Measurements from ENCODE around the gene MAPK1.
A peak's percentile ranks its signal among the peaks of the same experiment; 100 is the strongest.
"Not testable (repeated sequence)": the region's sequence is repeated elsewhere in the genome, so short reads cannot be mapped to it uniquely, and the experiment has no call there.

The MAPK1 gene

DNA sequence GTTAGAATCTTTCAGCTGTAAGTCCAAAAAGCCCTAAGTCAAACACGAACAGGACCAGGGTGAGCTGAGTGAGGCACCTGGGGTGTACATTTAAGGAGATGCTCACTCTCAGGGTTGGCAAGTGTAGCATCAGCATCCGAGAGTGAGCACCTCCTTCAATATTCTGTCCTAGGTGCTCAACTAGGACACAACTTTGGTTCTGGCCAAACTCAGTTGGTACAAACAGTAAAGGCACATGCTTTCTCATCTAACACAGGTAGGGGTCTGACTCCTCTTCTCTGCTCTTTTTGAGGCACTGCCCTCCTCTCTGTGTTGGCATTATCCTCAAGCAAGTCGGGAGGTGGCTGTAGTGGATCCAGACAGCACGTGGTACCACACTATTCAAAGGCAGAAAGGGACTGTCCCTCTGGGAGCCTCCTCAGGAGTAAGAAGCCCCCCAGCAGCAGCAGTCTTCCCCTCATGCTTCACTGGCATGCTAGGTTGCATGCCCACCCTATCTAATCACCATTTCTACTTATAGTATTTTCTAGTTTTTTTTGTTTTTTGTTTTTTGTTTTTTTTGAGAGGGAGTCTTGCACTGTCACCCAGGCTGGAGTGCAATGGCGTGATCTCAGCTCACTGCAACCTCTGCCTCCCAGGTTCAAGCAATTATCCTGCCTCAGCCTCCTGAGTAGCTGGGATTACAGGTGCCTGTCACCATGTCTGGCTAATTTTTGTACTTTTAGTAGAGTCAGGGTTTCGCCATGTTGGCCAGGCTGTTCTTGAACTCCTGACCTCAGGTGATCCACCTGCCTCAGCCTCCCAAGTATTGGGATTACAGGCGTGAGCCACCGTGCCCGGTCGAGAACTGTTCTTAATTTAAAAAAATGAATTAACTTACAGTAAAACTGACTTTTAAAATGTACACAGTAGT lies 14.7 kb upstream of the MAPK1 start:
- Histone ChIP-seq H3K9me3 (ENCODE audit: insufficient read depth, low read length) (no peaks in the 10 kb centered on the region), H3K4me1 (ENCODE audit: insufficient read depth, insufficient read length) (no peaks in the 10 kb centered on the region), H3K9ac (ENCODE audit: insufficient read length, low read depth) (no peak overlapping the region), H3K4me3 (ENCODE audit: insufficient read length, low read depth) (no peak overlapping the region), H3K36me3 (ENCODE audit: insufficient read depth, insufficient read length, low read length) (no peaks in the 10 kb centered on the region), H3K27me3 (ENCODE audit: insufficient read depth, insufficient read length) (no peaks in the 10 kb centered on the region)
- TF ChIP-seq ZNF274 (IDR thresholded peaks at IDR 0.05; ENCODE audit: low read depth, low read length) (no peak), SUZ12 (IDR thresholded peaks at IDR 0.05; ENCODE audit: extremely low read depth, insufficient read depth, insufficient read length) (no peak), YY1 (IDR thresholded peaks at IDR 0.05; ENCODE audit: insufficient read depth, insufficient read length) (no peak)
- no peak for DNase-seq (ENCODE audit: low read depth, low spot score)

DNA sequence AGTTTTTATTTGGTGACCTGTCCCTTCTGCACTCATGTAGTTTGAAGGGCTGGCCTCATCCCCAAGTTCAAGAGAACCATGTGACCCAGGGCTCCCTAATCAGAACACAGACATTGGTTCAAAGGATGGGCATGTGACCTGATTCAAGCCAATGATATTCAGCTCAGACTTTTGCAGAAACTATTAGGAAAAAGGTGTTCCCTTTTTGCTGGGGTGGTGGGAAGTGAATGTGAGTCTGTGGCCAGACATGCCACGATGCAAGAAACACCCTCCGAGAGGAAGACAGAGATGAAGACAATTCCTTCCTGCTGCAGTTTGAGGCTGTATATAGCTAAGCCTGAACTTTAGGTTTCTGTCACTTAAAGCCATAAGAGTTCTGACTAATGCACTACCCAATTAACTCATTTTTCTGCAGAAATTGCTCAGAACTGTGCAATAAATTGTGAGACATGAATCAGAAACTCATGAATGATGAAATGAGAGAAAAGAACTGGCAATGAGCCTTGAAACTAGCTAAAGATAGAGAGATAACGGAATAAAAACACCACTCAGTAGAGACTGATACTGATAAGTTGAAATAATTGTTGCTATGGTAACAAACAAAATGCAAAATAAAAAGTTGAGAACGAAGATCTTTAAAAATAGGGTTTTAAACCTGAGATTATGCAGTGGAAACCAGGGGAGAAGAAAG lies 9.2 kb upstream of the MAPK1 start:
- DNase-seq (ENCODE audit: low read depth, low spot score) = no peak
- Histone ChIP-seq H3K4me1 (ENCODE audit: insufficient read depth, insufficient read length) (no peaks in the 10 kb centered on the region), H3K9ac (ENCODE audit: insufficient read length, low read depth) (no peak overlapping the region), H3K27me3 (ENCODE audit: insufficient read depth, insufficient read length) (no peaks in the 10 kb centered on the region), H3K9me3 (ENCODE audit: insufficient read depth, low read length) (no peaks in the 10 kb centered on the region), H3K4me3 (ENCODE audit: insufficient read length, low read depth) (no peak overlapping the region), H3K36me3 (ENCODE audit: insufficient read depth, insufficient read length, low read length) (no peaks in the 10 kb centered on the region)
- TF ChIP-seq ZNF274 (IDR thresholded peaks at IDR 0.05; ENCODE audit: low read depth, low read length) = no peak
- no peak for TF ChIP-seq SUZ12 (IDR thresholded peaks at IDR 0.05; ENCODE audit: extremely low read depth, insufficient read depth, insufficient read length)
- TF ChIP-seq YY1 (IDR thresholded peaks at IDR 0.05; ENCODE audit: insufficient read depth, insufficient read length) = no peak

DNA sequence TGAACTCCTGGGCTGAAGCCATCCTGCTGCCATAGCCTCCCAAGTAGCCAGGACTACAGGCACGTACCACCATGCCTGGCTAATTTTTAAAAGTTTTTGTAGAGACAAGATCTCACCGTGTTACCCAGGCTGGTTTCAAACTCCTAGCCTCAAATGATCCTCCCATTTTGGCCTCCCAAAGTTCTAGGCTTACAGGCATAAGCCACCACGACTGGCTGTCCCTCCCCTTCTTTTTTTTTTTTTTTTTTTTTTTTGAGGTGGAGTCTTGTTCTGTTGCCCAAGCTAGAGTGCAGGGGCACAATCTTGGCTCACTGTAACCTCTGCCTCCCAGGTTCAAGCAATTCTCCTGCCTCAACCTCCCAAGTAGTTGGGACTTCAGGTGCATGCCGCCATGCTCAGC lies 7.5 kb upstream of the MAPK1 start:
- H3K4me1 ChIP-seq (ENCODE audit: insufficient read depth, insufficient read length); H3K9ac ChIP-seq (ENCODE audit: insufficient read length, low read depth); DNase-seq (ENCODE audit: low read depth, low spot score); H3K27me3 ChIP-seq (ENCODE audit: insufficient read depth, insufficient read length); H3K4me3 ChIP-seq (ENCODE audit: insufficient read length, low read depth); H3K9me3 ChIP-seq (ENCODE audit: insufficient read depth, low read length); H3K36me3 ChIP-seq (ENCODE audit: insufficient read depth, insufficient read length, low read length): not testable (repeated sequence)

DNA sequence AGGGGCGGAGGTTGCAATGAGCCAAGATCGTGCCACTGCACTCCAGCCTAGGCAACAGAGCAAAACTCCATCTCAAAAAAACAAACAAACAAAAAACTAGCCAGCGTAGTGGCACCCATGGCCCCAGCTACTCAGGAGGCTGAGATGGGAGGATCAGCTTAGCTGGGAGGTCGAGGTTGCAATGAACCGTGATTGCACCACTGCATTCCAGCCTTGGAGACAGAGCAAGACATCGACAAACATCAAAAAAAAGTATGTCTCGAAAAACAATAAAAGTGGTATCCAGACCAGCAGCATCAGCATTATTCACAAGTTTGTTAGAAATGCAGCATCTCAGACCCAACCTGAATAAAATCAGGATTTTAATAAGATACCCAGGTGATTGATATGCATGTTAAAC lies 6.2 kb upstream of the MAPK1 start:
- no peaks in the 10 kb centered on the region for H3K36me3 ChIP-seq (ENCODE audit: insufficient read depth, insufficient read length, low read length)
- no peak overlapping the region for H3K4me3 ChIP-seq (ENCODE audit: insufficient read length, low read depth)
- no peaks in the 10 kb centered on the region for H3K9me3 ChIP-seq (ENCODE audit: insufficient read depth, low read length)
- DNase-seq (ENCODE audit: low read depth, low spot score) = no peak
- H3K4me1 ChIP-seq (ENCODE audit: insufficient read depth, insufficient read length) = no peaks in the 10 kb centered on the region
- no peak for TF ChIP-seq YY1 (IDR thresholded peaks at IDR 0.05; ENCODE audit: insufficient read depth, insufficient read length)
- no peak for TF ChIP-seq SUZ12 (IDR thresholded peaks at IDR 0.05; ENCODE audit: extremely low read depth, insufficient read depth, insufficient read length)
- no peak for TF ChIP-seq ZNF274 (IDR thresholded peaks at IDR 0.05; ENCODE audit: low read depth, low read length)
- H3K9ac ChIP-seq (ENCODE audit: insufficient read length, low read depth) = no peak overlapping the region
- H3K27me3 ChIP-seq (ENCODE audit: insufficient read depth, insufficient read length) = no peaks in the 10 kb centered on the region

DNA sequence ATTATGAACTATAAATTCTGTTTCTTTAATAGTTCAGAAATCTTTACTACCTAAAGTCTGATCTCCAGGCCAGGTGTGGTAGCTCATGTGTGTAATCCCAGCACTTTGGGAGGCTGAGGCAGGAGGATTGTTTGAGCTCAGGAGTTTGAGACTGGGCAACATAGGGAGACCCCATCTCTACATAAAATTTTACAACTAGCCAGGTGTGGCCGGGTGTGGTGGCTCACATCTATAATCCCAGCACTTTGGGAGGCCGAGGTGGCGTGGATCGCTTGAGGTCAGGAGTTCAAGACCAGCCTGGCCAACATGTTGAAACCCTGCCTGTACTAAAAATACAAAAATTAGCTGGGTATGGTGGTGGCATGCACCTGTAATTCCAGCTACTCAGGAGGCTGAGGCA lies 5.3 kb upstream of the MAPK1 start:
- H3K4me3 ChIP-seq (ENCODE audit: insufficient read length, low read depth); H3K27me3 ChIP-seq (ENCODE audit: insufficient read depth, insufficient read length); H3K9me3 ChIP-seq (ENCODE audit: insufficient read depth, low read length); H3K36me3 ChIP-seq (ENCODE audit: insufficient read depth, insufficient read length, low read length); H3K4me1 ChIP-seq (ENCODE audit: insufficient read depth, insufficient read length); H3K9ac ChIP-seq (ENCODE audit: insufficient read length, low read depth); DNase-seq (ENCODE audit: low read depth, low spot score): not testable (repeated sequence)

DNA sequence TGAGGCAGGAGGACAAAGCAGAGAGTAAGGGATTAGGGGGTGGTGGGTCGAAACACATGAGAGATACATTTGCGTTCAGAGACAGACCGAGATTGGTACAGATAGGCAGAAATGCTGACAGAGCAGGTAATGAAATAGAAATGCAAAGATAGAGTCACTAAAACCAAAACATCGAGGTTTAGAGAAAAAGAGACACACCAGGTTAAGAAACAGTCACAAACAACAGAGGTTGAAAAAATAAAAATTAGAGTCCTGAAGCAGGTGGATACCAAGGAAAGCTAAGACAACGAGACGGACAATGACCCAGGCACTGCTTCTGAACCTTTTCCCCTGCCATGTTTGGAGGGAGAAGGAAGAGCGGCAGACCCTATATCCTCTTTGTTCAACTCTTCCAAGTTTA lies 1.2 kb upstream of the MAPK1 start:
- no peak for DNase-seq (ENCODE audit: low read depth, low spot score)
- TF ChIP-seq YY1 (IDR thresholded peaks at IDR 0.05; ENCODE audit: insufficient read depth, insufficient read length) (no peak), SUZ12 (IDR thresholded peaks at IDR 0.05; ENCODE audit: extremely low read depth, insufficient read depth, insufficient read length) (no peak), ZNF274 (IDR thresholded peaks at IDR 0.05; ENCODE audit: low read depth, low read length) (no peak)
- H3K27me3 ChIP-seq (ENCODE audit: insufficient read depth, insufficient read length) = no peaks in the 10 kb centered on the region
- H3K4me3 ChIP-seq (ENCODE audit: insufficient read length, low read depth) = peak overlapping the region; percentile 8
- no peaks in the 10 kb centered on the region for H3K36me3 ChIP-seq (ENCODE audit: insufficient read depth, insufficient read length, low read length)
- no peak overlapping the region for H3K9ac ChIP-seq (ENCODE audit: insufficient read length, low read depth)
- H3K4me1 ChIP-seq (ENCODE audit: insufficient read depth, insufficient read length) = no peaks in the 10 kb centered on the region
- no peaks in the 10 kb centered on the region for H3K9me3 ChIP-seq (ENCODE audit: insufficient read depth, low read length)

- no peak for DNase-seq (ENCODE audit: low read depth, low spot score)
- peak overlapping the region; percentile 86 for H3K9ac ChIP-seq (ENCODE audit: insufficient read length, low read depth)
- no peaks in the 10 kb centered on the region for H3K4me1 ChIP-seq (ENCODE audit: insufficient read depth, insufficient read length)
- peak overlapping the region; percentile 81 for H3K4me3 ChIP-seq (ENCODE audit: insufficient read length, low read depth)
- H3K27me3 ChIP-seq (ENCODE audit: insufficient read depth, insufficient read length) = no peaks in the 10 kb centered on the region
- H3K9me3 ChIP-seq (ENCODE audit: insufficient read depth, low read length) = no peaks in the 10 kb centered on the region
- TF ChIP-seq ZNF274 (IDR thresholded peaks at IDR 0.05; ENCODE audit: low read depth, low read length) (no peak), SUZ12 (IDR thresholded peaks at IDR 0.05; ENCODE audit: extremely low read depth, insufficient read depth, insufficient read length) (no peak), YY1 (IDR thresholded peaks at IDR 0.05; ENCODE audit: insufficient read depth, insufficient read length) (no peak)
- no peaks in the 10 kb centered on the region for H3K36me3 ChIP-seq (ENCODE audit: insufficient read depth, insufficient read length, low read length)
These were observed 465 bp downstream of the MAPK1 start for GRCh38 chr22:21866833-21867527.
